ENCODE data around the gene NME7. TPM values are rescaled to one million over a fixed set of nuclear protein-coding genes. Genes with fewer than 3 reads are reported as not detected.

NME7 gene
- total RNA-seq, 1 donor: 4.0 TPM

- H3K27me3 ChIP-seq (ENCODE audit: insufficient read depth, low read length): no peaks in the 10 kb centered on the region
- H3K9me3 ChIP-seq (ENCODE audit: low read depth, low read length): no peaks in the 10 kb centered on the region
- H3K4me1 ChIP-seq (ENCODE audit: insufficient read depth, low read length): no peaks in the 10 kb centered on the region
- H3K4me3 ChIP-seq (ENCODE audit: low read length): no peak overlapping the region
Observed at GRCh38 chr1:169149555-169150286, 217.9 kb downstream of the NME7 start.

- Histone ChIP-seq H3K9me3 (ENCODE audit: low read depth, low read length) (no peaks in the 10 kb centered on the region), H3K4me3 (ENCODE audit: low read length) (no peak overlapping the region), H3K4me1 (ENCODE audit: insufficient read depth, low read length) (no peaks in the 10 kb centered on the region), H3K27me3 (ENCODE audit: insufficient read depth, low read length) (no peaks in the 10 kb centered on the region)
Observed at GRCh38 chr1:169148472-169149252, 218.9 kb downstream of the NME7 start.

GRCh38 chr1:169146576-169147214 lies 220.9 kb downstream of the NME7 start:
- H3K4me1 ChIP-seq (ENCODE audit: insufficient read depth, low read length): no peaks in the 10 kb centered on the region
- no peak overlapping the region for H3K4me3 ChIP-seq (ENCODE audit: low read length)
- H3K27me3 ChIP-seq (ENCODE audit: insufficient read depth, low read length): no peaks in the 10 kb centered on the region
- H3K9me3 ChIP-seq (ENCODE audit: low read depth, low read length): no peaks in the 10 kb centered on the region

GRCh38 chr1:169144941-169145626 lies 222.5 kb downstream of the NME7 start:
- Histone ChIP-seq H3K9me3 (ENCODE audit: low read depth, low read length) (no peaks in the 10 kb centered on the region), H3K4me3 (ENCODE audit: low read length) (no peak overlapping the region), H3K27me3 (ENCODE audit: insufficient read depth, low read length) (no peaks in the 10 kb centered on the region), H3K4me1 (ENCODE audit: insufficient read depth, low read length) (no peaks in the 10 kb centered on the region)

GRCh38 chr1:169143984-169144383 lies 223.6 kb downstream of the NME7 start:
- Histone ChIP-seq H3K27me3 (ENCODE audit: insufficient read depth, low read length) (no peaks in the 10 kb centered on the region), H3K9me3 (ENCODE audit: low read depth, low read length) (no peaks in the 10 kb centered on the region), H3K4me1 (ENCODE audit: insufficient read depth, low read length) (no peaks in the 10 kb centered on the region), H3K4me3 (ENCODE audit: low read length) (no peak overlapping the region)

GRCh38 chr1:169143346-169143745 lies 224.3 kb downstream of the NME7 start:
- Histone ChIP-seq H3K27me3 (ENCODE audit: insufficient read depth, low read length) (no peaks in the 10 kb centered on the region), H3K4me3 (ENCODE audit: low read length) (no peak overlapping the region), H3K4me1 (ENCODE audit: insufficient read depth, low read length) (no peaks in the 10 kb centered on the region), H3K9me3 (ENCODE audit: low read depth, low read length) (no peaks in the 10 kb centered on the region)

- Histone ChIP-seq H3K27me3 (ENCODE audit: insufficient read depth, low read length) (no peaks in the 10 kb centered on the region), H3K4me3 (ENCODE audit: low read length) (no peak overlapping the region), H3K9me3 (ENCODE audit: low read depth, low read length) (no peaks in the 10 kb centered on the region), H3K4me1 (ENCODE audit: insufficient read depth, low read length) (no peaks in the 10 kb centered on the region)
Observed at GRCh38 chr1:169142129-169142528, 225.5 kb downstream of the NME7 start.

- Histone ChIP-seq H3K4me3 (ENCODE audit: low read length) (no peak overlapping the region), H3K9me3 (ENCODE audit: low read depth, low read length) (no peaks in the 10 kb centered on the region), H3K4me1 (ENCODE audit: insufficient read depth, low read length) (no peaks in the 10 kb centered on the region), H3K27me3 (ENCODE audit: insufficient read depth, low read length) (no peaks in the 10 kb centered on the region)
Observed at GRCh38 chr1:169141356-169141755, 226.2 kb downstream of the NME7 start.

- Histone ChIP-seq H3K4me3 (ENCODE audit: low read length) (no peak overlapping the region), H3K9me3 (ENCODE audit: low read depth, low read length) (no peaks in the 10 kb centered on the region), H3K27me3 (ENCODE audit: insufficient read depth, low read length) (no peaks in the 10 kb centered on the region), H3K4me1 (ENCODE audit: insufficient read depth, low read length) (no peaks in the 10 kb centered on the region)
Observed at GRCh38 chr1:169138866-169139670, 228.5 kb downstream of the NME7 start.

GRCh38 chr1:169137357-169137756 lies 230.2 kb downstream of the NME7 start:
- H3K4me1 ChIP-seq (ENCODE audit: insufficient read depth, low read length): no peaks in the 10 kb centered on the region
- no peaks in the 10 kb centered on the region for H3K9me3 ChIP-seq (ENCODE audit: low read depth, low read length)
- H3K4me3 ChIP-seq (ENCODE audit: low read length): no peak overlapping the region
- H3K27me3 ChIP-seq (ENCODE audit: insufficient read depth, low read length): no peaks in the 10 kb centered on the region

- no peaks in the 10 kb centered on the region for H3K9me3 ChIP-seq (ENCODE audit: low read depth, low read length)
- no peaks in the 10 kb centered on the region for H3K4me1 ChIP-seq (ENCODE audit: insufficient read depth, low read length)
- no peak overlapping the region for H3K4me3 ChIP-seq (ENCODE audit: low read length)
- H3K27me3 ChIP-seq (ENCODE audit: insufficient read depth, low read length): no peaks in the 10 kb centered on the region
Observed at GRCh38 chr1:169133801-169134502, 233.6 kb downstream of the NME7 start.

GRCh38 chr1:169133228-169133576 lies 234.4 kb downstream of the NME7 start:
- no peaks in the 10 kb centered on the region for H3K4me1 ChIP-seq (ENCODE audit: insufficient read depth, low read length)
- no peaks in the 10 kb centered on the region for H3K27me3 ChIP-seq (ENCODE audit: insufficient read depth, low read length)
- H3K9me3 ChIP-seq (ENCODE audit: low read depth, low read length): no peaks in the 10 kb centered on the region
- H3K4me3 ChIP-seq (ENCODE audit: low read length): no peak overlapping the region

GRCh38 chr1:169132512-169133227 lies 234.9 kb downstream of the NME7 start:
- Histone ChIP-seq H3K9me3 (ENCODE audit: low read depth, low read length) (no peaks in the 10 kb centered on the region), H3K27me3 (ENCODE audit: insufficient read depth, low read length) (no peaks in the 10 kb centered on the region), H3K4me1 (ENCODE audit: insufficient read depth, low read length) (no peaks in the 10 kb centered on the region), H3K4me3 (ENCODE audit: low read length) (no peak overlapping the region)
